GM21526 (cell line): Measurements from ENCODE around the gene SH3BGR.

ENCODE experiments used
- ATAC-seq: cut with Tn5 transposase; IDR thresholded peaks from one replicate; pipeline ENCODE4 v1.9.1; 2021; ENCODE audit warnings: moderate library complexity; ENCODE audit not compliant: unreplicated experiment, low FRiP score

The SH3BGR gene

DNA sequence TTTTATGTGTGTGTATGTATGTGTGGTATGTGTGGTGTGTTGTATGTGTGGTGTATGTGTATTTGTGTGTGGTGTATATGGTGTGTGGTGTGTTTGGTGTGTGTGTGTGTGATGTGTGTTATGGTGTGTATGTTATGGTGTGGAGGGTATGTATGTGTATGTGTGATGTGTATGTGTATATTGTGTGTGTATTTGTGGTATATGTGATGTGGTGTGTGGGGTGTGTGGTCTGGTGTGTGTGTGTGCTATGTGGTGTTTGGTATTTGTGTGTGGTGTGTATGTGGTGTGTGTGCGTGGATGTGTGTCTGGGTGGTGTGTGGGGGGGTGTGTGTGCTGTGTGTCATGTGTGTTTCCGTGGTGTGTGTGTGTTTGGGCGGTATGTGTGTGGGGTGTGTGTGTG, 59.3 kb downstream of the SH3BGR start:
- ATAC-seq, result no peak

DNA sequence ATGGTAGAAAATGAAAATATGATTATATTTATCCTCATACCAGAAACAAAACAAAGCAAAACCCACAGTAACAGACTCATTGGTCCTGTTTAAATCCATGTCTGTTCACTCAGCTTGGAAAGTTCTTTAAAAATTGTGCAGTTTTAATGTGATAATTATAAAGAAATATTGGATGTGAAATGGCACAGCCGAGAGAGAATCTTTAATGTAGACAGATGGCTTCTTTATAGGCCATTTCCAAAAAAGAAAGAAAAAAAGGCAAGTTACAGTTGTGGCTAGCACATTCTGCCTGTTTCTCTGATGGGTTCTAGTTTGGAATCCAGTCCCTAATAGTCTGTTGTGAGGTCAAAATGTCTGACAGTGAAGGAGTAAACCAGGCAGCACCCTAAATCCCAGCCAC, 62.0 kb downstream of the SH3BGR start:
- ATAC-seq, result no peak

DNA sequence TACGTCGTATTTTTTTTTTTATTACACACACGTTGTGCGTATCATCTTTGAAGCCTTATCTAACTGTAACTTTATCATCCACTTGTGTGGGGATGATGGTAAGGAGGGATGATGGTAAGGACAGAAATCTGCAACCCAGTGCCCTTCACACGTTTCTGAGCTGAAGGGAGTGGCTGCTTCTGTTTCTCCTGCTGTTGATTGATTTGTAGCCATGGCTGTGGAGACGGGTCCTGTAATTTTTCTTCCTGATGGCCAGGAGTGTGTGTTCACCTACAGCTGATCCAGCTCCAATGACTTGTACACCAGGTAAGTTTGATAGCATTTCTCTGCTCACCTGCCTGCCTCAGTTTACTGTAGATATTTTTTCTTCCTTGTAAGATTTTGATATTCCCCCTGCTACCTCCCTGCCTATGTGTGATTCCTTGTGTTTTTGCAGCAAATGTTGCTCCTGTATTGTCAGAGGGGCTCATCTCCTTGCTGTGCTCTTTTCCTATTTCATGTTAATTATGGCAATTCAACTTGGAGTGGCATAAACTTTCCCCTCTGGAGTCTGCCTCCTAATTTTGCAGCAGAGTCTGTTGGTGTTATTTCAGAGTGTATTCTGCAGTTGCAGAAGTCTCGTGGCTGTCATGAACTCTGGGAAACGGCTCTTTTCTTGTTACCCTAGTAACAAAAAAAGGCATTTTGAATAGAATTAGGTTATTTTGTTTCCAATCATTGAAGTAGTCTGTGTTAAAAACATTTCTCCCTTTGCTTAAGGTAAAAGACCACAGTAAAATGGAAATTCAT, 64.1 kb downstream of the SH3BGR start:
- no peak for ATAC-seq

DNA sequence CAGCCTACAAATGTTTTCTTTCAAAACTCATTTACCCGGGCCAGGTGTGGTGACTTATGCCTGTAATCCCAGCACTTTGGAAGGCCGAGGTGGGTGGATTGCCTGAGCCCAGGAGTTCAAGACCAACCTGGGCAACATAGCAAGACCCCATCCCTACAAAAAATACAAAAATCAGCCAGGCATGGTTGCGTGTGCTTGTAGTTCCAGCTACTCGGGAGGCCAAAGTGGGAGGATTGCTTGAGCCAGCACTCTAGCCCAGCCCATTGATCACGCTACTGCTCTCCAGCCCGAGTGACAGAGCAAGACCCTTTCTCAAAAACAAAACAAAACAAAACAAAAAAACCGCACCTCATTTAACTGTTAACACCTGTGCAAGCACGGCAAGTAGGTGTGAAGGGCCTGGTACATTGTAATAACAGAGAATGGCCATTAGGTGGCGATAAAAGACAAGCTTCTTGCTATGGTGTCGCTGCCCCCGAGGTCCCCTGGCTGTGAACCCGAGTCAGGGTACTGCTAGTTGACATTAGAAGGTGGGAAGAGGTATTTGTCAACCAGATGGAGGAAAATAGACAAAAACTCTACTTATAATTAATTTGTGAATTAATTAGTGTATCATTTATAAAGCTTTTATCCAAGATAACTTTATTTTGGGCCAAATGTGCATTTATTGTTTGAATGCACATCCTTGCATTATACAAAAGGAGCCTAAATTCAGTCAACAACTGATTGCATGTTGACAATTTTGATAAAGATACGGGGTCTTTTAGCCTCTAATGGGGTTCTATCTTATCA, 66.5 kb downstream of the SH3BGR start:
- no peak for ATAC-seq

GRCh38 chr21:39518847-39519210, 67.1 kb downstream of the SH3BGR start:
- ATAC-seq, result no peak

DNA sequence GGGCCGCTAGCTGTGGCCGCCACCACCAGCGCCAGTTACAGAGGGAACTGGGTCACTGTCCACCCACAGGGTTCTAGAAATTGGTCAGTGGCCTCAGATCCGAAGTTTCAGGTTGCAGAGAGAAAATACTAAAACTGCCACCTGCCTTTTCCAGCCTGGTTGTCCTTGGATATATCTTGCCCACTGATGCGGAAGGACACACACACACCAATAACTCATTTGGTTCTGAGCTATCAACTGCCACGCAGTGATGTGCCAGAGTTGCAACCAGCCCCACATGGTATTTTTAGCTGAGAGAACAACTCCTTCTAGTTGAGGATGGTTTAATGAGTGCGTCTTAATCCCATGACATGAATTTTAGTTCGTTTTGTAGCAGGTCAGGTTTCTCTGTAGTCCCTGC, 68.1 kb downstream of the SH3BGR start:
- ATAC-seq, result no peak

- no peak for ATAC-seq
These were observed 71.6 kb downstream of the SH3BGR start for GRCh38 chr21:39523399-39523798.

DNA sequence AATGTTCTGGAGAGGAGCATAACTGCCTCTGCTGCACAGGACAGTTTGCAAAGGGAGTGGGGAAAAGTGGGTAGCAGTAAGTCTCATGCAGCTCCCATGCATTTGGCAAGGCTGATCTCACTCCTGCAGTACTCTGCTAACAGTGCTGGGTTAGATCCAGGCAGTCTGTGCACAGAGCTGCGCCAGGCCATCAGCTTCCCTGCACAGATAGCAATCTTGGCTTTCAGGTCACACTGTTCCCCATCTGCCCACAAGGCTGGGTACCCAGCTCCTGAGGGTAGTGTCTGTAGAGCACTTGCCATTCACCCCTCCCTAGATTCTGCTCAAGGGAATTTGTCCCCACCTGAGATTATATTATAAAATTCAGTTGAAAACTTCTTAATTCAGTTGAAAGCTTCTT, 72.1 kb downstream of the SH3BGR start:
- ATAC-seq, result no peak

- no peak for ATAC-seq
These were observed 73.4 kb downstream of the SH3BGR start for GRCh38 chr21:39525129-39525528.

DNA sequence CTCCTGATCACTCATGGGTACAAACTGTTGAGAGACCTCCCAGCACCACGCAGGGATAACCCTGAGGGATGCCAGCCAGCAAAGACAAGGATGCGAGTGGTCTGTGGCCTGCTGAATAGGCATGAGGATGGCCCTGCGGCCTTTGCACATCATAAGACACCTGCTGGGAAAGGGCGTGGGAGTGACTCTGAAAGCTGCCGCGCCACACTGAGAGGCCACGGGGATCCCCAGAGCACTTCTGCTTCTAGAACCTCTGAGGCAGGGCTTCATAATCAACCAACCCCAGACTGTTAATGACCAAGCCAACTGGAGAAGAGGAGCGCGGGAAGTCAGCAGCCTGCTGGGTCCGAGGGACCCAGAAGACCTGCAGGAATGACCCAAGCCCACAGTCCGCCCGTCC, 73.8 kb downstream of the SH3BGR start:
- ATAC-seq, result no peak

GRCh38 chr21:39527067-39527595, 75.4 kb downstream of the SH3BGR start:
- ATAC-seq, result no peak

GRCh38 chr21:39527664-39528381, 76.1 kb downstream of the SH3BGR start:
- ATAC-seq, result no peak

DNA sequence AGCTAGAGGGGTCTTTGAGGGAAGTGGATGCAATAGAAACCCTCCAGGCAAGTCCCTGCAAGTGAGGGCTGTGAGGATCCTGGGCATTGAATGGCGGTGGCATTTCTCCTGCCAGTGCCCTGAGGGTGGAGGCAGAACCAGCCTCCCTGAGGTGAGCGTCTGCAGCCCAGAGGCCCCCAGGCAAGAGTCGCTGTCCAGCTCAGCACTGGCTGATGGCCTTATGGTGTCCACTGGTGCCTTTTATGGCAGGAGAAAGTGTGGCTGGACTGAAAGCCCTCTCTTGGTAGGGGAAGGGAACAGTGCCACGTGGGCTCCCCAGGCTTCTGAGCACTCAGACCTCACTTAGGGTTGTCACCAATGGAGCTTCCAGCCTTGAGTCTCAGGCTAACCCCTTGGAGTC, 77.3 kb downstream of the SH3BGR start:
- no peak for ATAC-seq

DNA sequence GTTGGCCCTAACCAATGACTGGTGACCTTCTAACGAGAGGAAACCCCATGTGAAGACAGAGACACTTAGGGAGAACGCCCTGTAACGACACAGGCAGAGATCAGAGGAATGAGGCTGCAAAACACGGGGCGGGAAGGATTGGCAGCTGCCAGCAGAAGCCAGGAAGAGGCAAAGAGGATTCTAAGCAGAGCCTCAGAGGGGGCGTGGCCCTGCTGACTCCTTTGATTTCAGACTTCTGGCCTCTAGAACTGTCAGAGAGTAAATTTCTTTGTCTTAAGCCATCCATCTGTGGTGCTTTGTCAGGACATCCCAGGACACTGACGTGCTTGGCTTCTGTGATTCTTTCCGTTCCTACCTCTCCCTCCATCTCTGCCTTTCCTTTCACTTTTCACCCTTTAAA, 79.3 kb downstream of the SH3BGR start:
- ATAC-seq, result no peak

GRCh38 chr21:39531840-39532239, 80.1 kb downstream of the SH3BGR start:
- no peak for ATAC-seq

DNA sequence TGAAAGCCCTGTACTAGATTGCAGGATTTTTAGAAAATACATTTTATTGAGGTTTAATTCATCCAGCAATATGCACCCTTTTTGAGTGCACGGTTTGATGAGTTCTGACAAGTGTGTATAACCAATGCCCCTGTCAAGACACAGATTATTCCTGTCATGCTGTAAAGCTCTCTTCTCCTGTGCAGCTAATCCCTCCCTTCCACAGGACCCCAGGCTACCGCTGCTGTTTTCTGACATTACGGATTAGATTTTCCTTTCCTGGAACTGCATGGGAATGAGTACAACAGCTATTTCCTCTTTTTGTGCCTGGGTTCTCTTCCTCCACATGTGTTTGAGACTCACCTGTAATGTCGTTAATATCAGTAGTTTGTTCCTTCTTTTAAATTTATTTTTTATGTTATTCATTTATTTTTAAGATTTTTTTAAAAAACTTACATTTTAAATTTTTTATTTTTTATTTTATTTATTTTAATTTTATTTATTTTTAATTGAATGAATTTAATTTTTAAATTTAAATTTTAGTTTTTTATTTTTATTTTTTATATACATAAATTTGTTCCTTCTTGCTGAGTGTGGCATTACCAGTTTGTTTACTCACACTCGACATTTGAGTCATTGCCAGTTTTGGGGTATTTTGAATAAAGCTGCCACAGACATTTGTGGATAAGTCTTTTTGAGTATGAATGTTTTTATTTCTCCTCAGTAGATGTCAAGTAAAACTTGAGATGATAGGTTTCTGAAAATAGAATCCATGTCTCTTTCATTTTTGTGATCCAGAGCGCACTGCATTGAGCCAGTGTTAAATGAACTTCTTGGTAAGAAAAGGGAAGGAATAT, 82.0 kb downstream of the SH3BGR start:
- no peak for ATAC-seq

DNA sequence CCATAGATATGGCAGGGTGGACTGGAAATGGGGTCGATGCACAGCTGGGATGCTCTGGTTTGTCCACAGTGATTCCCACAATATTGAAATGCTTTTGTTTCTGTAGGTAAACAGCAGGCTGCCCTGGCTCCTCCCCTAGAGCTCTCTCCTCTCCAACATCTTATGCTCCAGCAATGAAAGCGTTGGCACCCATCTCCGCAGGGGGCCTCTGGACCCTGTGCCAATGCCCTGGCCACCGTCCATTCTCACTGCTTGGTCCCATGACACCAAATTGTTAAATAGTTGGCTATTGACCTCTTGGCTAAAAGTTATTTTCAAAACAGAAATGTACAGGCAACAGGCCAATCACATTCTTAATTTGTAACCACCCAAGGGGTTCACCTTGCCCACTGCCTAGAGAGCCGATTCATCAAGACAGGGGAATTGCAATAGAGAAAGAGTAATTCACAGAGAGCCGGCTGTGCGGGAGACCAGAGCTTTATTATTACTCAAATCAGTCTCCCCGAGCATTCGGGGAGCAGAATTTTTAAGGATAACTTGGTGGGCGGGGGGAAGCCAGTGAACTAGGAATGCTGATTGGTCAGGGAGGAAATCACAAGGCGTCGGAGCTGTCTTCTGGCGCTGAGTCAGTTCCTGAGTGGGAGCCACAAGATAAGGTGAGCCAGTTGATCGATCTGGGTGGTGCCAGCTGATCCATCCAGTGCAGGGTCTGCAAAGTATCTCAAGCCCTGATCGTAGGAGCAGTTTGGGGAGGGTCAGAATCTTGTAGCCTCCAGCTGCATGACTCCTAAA, 84.1 kb downstream of the SH3BGR start:
- no peak for ATAC-seq

- no peak for ATAC-seq
These were observed 85.1 kb downstream of the SH3BGR start for GRCh38 chr21:39536835-39537234.

- ATAC-seq, result no peak
These were observed 85.8 kb downstream of the SH3BGR start for GRCh38 chr21:39537571-39537970.
